Uterus (tissue), 2 donors: ENCODE measurements around the gene TICAM1.

ENCODE experiments used
- POLR2A ChIP-seq, 2 donors: fragments of 450-650 bp; IDR thresholded peaks; one replicate each; pipeline ENCODE4 v1.6.1; 2016; ENCODE audit warnings: antibody characterized with exemption in 2 of 2, mild to moderate bottlenecking in 1 of 2, moderate library complexity in 1 of 2
- TF ChIP-seq, protein P1 (sequence below), 4 experiments: fragments of 200-600 bp in 2 of 4; fragments of 450-650 bp in 2 of 4; sonication (generic) in 2 of 4; IDR thresholded peaks; one replicate each; pipeline ENCODE4 v1.5.1; 2016 to 2019; ENCODE audit warnings: antibody characterized with exemption in 4 of 4, mild to moderate bottlenecking in 2 of 4, moderate library complexity in 1 of 4

DNA sequence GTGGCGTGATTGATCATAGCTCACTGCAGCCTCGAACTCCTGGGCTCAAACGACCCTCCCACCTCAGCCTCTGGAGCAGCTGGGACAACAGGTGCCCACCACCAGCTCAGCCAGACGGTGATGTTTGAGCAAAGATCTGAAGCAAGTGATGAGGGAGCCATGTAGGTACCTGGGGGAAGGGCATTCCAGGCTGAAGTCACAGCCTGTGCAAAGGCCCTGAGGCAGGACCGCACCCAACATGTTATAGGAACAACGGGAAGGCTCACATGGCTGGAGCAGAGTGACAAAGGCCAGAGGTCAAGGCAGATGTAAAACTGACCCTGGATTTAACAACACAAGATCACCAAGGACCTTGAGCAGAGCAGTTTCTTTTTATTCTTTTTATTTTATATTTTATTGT is 25.1 kb downstream of the TICAM1 start:
- TF ChIP-seq, protein P1, sequence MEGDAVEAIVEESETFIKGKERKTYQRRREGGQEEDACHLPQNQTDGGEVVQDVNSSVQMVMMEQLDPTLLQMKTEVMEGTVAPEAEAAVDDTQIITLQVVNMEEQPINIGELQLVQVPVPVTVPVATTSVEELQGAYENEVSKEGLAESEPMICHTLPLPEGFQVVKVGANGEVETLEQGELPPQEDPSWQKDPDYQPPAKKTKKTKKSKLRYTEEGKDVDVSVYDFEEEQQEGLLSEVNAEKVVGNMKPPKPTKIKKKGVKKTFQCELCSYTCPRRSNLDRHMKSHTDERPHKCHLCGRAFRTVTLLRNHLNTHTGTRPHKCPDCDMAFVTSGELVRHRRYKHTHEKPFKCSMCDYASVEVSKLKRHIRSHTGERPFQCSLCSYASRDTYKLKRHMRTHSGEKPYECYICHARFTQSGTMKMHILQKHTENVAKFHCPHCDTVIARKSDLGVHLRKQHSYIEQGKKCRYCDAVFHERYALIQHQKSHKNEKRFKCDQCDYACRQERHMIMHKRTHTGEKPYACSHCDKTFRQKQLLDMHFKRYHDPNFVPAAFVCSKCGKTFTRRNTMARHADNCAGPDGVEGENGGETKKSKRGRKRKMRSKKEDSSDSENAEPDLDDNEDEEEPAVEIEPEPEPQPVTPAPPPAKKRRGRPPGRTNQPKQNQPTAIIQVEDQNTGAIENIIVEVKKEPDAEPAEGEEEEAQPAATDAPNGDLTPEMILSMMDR (IDR thresholded peaks at IDR 0.05) = no peak
- no peak for TF ChIP-seq POLR2A (IDR thresholded peaks at IDR 0.05)
